GM12875 (cell line): ENCODE measurements around the gene RPTOR.

Source experiments
- H3K4me3 ChIP-seq: one replicate; pipeline ENCODE4 v1.5.1; 2011; ENCODE audit warnings: low read depth, low read length, control low read depth
- CTCF ChIP-seq: IDR thresholded peaks from 2 replicates; pipeline ENCODE4 v1.5.1; 2011; ENCODE audit warnings: low read depth, mild to moderate bottlenecking, control low read depth, inconsistent platforms, low read length, moderate library complexity, borderline replicate concordance; ENCODE audit not compliant: insufficient read depth

Gene RPTOR

GRCh38 chr17:80652756-80653330, 108.2 kb downstream of the RPTOR start:
- H3K4me3 ChIP-seq: no peak overlapping the region
- no peak for TF ChIP-seq CTCF

- TF ChIP-seq CTCF: no peak
- no peak overlapping the region for H3K4me3 ChIP-seq
Measured at GRCh38 chr17:80653856-80654255, 109.2 kb downstream of the RPTOR start.

GRCh38 chr17:80655608-80656007, 111.0 kb downstream of the RPTOR start:
- no peak for TF ChIP-seq CTCF
- no peak overlapping the region for H3K4me3 ChIP-seq

- no peak for TF ChIP-seq CTCF
- no peak overlapping the region for H3K4me3 ChIP-seq
Measured at GRCh38 chr17:80656590-80656989, 112.0 kb downstream of the RPTOR start.

GRCh38 chr17:80657561-80657960, 112.9 kb downstream of the RPTOR start:
- no peak for TF ChIP-seq CTCF
- H3K4me3 ChIP-seq: no peak overlapping the region

GRCh38 chr17:80658821-80659220, 114.2 kb downstream of the RPTOR start:
- no peak overlapping the region for H3K4me3 ChIP-seq
- no peak for TF ChIP-seq CTCF

GRCh38 chr17:80659651-80660050, 115.0 kb downstream of the RPTOR start:
- no peak overlapping the region for H3K4me3 ChIP-seq
- TF ChIP-seq CTCF: no peak
